Hematopoietic multipotent progenitor cell treated with erythropoietin and hydrocortisone succinate and interleukin-3 and kit ligand, for 15 days (in vitro differentiated cells): ENCODE measurements around the gene MAN2C1.
A peak's percentile ranks its signal among the peaks of the same experiment; 100 is the strongest.
"Not testable (repeated sequence)": the region's sequence is repeated elsewhere in the genome, so short reads cannot be mapped to it uniquely, and the experiment has no call there.

Experiments
- DNase-seq: peaks from one replicate; pipeline ENCODE4 v3.0.0-alpha.2; 2015; ENCODE audit warnings: low spot score

MAN2C1 gene

GRCh38 chr15:75342221-75342620, 26.2 kb downstream of the MAN2C1 start:
- no peak for DNase-seq

GRCh38 chr15:75339531-75340240, 28.7 kb downstream of the MAN2C1 start:
- DNase-seq = no peak

DNA sequence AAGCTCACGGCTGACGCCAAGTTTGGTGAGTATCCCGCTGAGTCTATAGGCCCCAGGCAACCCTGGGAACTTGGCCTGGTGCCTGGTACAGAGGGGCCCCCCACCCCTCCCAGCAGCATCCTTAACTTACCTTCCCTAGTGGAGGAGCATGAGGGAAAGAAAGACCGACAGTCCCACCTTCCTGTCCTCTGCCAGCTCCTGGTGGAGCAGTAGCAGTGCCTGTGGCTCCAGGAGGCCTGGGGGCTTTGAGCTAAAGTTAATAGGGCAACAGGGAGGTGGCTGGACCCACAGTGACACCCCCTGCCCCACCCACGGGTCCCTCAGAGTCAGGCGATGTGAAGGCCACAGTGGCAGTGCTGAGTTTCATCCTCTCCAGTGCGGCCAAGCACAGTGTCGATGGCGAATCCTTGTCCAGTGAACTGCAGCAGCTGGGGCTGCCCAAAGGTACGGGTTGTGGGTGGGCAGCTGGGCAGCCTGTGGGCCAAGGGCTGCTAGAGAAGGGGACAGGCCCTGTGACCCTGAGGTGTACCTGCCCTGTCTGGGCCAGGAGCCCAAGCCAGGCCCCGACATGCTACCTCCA, 29.7 kb downstream of the MAN2C1 start:
- no peak for DNase-seq

- DNase-seq = peak; percentile 90
Observed at GRCh38 chr15:75335705-75336355, 32.6 kb downstream of the MAN2C1 start, which contains the start of gene COMMD4. TSS of gene COMMD4 (plus strand) at chr15:75336063. CDS start at chr15:75336090, 27 bp downstream.

DNA sequence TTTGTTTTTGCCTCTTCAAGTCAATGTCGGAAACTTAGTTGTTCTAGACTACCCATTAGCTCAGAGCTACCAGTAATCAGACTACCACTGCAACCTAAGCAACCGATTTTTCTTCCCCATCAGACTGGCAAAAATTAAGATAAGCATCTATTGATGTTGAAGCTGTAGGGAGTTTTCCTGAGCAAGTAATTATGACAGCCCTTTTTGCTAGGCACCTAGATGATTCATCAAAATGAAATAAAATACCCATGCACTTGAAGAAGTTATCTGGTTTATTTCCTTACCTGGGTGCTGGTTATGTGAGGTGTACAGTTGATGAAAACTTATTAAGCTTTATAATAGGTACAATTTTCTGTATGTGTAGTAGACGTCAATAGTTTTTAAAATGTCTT, 33.1 kb downstream of the MAN2C1 start:
- peak; percentile 4 for DNase-seq

DNA sequence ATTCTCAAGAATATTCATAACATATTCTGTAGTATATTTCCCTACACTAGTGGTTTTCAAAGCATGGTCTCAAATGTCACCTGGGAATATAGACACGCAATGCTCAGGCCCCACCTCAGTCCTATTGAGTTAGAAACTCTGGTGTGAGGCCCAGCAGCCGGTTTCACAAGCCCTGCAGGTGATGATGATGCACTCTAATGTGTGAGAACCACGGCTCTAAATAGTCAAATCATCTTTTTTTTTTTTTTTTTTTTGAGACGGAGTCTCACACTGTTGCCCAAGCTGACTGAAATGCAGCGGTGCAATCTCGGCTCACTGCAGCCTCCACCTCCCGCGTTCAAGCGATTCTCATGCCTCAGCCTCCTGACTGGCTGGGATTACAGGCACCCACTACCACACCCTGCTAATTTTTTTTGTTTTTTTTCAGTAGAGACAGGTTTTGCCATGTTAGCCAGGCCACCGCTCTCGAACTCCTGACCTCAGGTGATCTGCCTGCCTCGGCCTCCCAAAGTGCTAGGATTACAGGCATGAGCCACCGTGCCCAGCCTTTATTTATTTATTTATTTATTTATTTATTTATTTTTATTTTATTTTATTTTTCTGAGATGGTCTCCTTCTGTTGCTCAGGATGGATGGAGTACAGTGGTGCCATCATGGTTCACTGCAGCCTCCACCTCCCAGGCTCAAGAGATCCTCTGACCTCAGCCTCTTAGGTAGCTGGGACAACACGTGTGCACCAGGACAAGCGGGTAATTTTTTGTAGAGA, 34.6 kb downstream of the MAN2C1 start:
- not testable (repeated sequence) for DNase-seq

GRCh38 chr15:75332093-75332492, 36.3 kb downstream of the MAN2C1 start:
- not testable (repeated sequence) for DNase-seq

DNA sequence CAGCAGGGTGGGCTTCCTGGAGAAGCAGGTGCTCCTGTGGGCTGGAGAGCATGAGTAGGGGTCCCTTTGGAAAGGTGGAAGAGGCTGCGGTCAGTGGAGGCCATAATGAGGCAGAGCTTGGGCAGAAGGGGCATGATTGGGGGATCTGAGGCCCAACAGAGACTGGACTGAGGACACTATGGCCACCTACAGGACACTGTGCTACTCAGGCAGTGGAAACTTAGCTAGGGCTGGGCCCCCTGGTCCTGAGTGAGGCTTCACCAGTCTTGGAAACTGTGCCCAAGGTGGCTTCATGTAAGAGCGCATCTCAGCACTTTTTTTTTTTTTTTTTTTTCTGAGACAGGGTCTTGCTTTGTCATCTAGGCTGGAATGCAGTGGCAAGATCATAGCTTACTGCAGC, 38.8 kb downstream of the MAN2C1 start:
- no peak for DNase-seq

GRCh38 chr15:75328493-75329314, 39.7 kb downstream of the MAN2C1 start:
- DNase-seq = no peak

- no peak for DNase-seq
Observed at GRCh38 chr15:75327491-75327890, 40.9 kb downstream of the MAN2C1 start.

GRCh38 chr15:75327005-75327404, 41.4 kb downstream of the MAN2C1 start:
- no peak for DNase-seq

DNA sequence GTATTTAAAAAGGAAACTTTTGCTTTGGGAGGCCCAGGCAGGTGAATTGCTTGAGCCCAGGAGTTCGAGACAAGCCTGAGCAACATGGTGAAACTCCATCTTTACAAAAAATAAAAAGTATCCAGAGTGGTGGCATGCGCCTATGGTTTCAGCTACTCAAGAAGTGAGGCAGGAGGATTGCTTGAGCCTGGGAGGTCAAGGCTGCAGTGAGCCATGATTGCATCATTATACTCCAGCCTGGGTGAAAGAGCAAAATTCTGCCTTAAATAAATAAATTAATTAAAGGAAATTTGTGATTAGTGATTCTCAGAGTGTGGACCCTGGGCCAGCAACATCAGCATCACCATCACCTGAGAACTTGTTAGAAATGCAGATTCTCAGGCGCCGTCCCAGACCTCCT, 42.5 kb downstream of the MAN2C1 start:
- DNase-seq = no peak

GRCh38 chr15:75321711-75322110, 46.7 kb downstream of the MAN2C1 start:
- no peak for DNase-seq

- DNase-seq = not testable (repeated sequence)
Observed at GRCh38 chr15:75319231-75319897, 49.0 kb downstream of the MAN2C1 start.

DNA sequence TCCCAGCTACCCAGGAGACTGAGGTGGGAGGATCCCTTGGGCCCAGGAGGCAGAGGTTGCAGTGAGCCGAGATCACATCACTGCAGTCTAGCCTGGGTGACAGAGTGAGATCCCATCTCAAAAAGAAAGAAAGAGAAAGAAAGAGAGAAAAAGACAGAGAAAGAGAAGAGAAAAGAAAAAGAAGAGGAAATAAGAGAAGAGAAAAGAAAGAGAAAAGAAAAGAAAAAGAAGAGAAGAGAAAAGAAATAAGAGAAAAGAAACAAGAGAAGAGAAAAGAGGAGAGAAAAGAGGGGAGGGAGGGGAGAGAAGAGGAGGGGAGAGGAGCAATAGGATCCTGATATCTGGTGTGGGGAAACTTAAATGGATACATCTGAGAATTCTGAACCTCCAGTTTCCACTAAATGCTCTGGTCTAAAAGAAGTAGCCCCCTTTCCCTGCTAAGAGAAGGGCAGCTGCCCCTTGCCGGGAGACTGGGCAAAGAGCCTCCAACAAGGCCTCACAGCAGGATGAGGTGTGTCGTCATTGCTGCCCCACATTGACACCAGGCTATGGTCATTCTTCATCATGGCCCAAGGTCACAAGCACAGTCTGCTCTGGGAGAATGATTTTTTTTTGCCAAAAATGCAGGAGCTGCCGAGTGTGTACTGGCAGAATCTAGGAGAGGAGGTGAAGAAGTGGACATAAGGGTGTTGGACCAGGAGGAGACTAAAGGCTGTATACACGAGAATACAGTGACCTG, 53.7 kb downstream of the MAN2C1 start:
- no peak for DNase-seq

DNA sequence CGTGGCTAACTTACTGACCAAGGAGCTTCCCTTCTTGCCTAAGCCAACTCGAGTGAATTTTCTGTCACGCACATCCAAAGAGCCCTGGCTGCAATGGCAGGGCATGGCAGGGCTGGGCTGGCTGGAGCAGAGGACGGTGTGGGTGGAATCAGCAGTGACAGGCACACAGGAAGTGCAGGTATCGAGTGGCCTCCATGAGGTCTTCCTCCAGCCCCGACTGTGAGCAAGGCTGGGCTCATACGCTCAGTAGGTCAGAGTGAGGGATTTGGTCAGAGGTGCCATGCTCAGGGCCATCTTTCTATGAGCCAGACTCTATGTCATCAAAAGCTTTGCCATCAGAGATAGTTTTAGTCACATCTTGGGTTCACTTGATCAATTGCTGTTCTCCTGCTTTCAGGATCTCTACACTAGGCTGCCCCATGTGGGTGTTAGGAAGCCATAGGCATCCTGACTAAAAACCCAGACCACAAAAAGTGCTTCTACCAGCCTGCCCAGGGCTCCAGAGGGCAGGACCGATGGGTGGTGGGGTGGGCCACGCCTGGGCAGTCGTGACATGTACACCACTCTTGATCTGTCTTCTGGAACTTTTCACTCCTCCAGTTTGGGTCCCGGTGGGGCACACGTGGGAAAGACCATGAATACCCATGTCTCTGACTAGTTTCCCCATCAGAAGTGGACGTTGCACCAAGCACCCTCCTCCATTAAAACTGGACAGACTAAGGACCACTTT, 55.1 kb downstream of the MAN2C1 start:
- DNase-seq = no peak

DNA sequence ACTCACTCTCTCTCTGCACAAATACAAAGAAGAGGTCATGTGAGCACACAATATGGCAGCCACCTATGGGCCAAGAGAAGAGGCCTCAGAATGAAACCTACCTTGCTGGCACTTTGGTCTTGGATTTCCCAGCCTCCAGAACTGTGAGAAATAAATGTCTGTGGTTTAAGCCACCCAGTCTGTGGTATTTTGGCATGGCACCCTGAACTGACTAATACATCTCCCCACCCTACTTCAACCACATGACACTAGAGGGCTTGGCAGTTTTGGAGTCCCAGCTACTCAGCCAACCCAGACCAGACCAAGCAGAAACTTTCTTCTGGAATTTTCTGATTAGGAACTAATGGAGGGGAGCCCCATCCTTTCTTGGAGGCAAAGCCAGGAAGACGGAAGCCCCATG, 55.9 kb downstream of the MAN2C1 start:
- DNase-seq = not testable (repeated sequence)

DNA sequence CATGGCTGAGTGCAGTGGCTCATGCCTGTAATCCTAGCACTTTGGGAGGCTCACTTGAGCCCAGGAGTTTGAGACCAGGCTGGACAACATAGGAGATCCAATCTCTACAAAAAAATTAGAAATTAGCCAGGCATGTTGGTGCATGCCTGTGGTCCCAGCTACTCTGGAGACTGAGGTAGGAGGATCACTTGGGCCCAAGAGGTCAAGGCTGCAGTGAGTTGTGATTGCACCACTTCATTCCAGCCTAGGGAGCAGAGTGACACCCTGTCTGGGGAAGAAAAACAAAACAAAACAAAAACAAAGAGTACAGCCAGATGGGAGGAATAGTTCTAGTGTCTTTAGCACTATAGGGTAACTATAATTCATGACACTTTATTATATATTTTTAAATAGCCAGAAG, 58.7 kb downstream of the MAN2C1 start:
- DNase-seq = no peak

- DNase-seq = no peak
Observed at GRCh38 chr15:75307778-75308390, 60.5 kb downstream of the MAN2C1 start.
